GM18951 (cell line): Measurements from ENCODE around the gene CARS2.

Experiments used
- POLR2A ChIP-seq: IDR thresholded peaks from 4 replicates; pipeline ENCODE4 v1.6.1; 2011; ENCODE audit warnings: mild to moderate bottlenecking; ENCODE audit not compliant: insufficient read length, insufficient read depth; ENCODE audit errors: extremely low read depth
- in situ Hi-C: fragments of 300-500 bp; cut with MboI; formaldehyde crosslinking; loops from one replicate; pipeline ENCODE4 v1.12.0; 2022; ENCODE audit warnings: low sequenced_read_pairs, mixed read lengths, inconsistent platforms; ENCODE audit not compliant: unreplicated experiment

The CARS2 gene

DNA sequence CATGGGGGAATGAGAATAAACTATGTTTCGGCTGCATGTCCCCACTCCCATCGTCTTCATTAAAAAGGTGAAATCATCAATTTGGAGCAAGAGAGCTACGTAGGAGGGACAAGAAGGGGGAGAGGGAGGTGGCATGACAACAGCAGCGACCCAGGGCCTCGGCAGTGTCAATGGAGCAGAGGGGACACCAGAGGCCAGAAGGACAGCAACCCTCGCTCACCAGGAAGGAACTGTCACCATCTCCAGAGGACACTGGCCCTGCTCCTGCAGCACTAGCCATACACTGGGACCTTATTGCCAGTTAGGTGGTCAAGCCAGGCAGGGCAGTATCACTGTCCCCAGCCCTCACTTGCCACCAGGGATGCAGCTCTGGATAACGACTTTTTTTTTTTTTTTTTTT, 56.4 kb downstream of the CARS2 start:
- in situ Hi-C loops: no loop called here
- TF ChIP-seq POLR2A: no peak

GRCh38 chr13:110648848-110649421, 57.0 kb downstream of the CARS2 start:
- in situ Hi-C loops: no loop called here
- peak; percentile 6 for TF ChIP-seq POLR2A

GRCh38 chr13:110648146-110648819, 57.6 kb downstream of the CARS2 start:
- in situ Hi-C loops: no loop called here
- TF ChIP-seq POLR2A: no peak

- no peak for TF ChIP-seq POLR2A
- in situ Hi-C loops: no loop called here
These were observed 58.6 kb downstream of the CARS2 start for GRCh38 chr13:110647365-110647737.

GRCh38 chr13:110646442-110647364, 59.2 kb downstream of the CARS2 start:
- TF ChIP-seq POLR2A: no peak
- in situ Hi-C loops: no loop called here

GRCh38 chr13:110645750-110646149, 60.2 kb downstream of the CARS2 start:
- in situ Hi-C loops: no loop called here
- no peak for TF ChIP-seq POLR2A

DNA sequence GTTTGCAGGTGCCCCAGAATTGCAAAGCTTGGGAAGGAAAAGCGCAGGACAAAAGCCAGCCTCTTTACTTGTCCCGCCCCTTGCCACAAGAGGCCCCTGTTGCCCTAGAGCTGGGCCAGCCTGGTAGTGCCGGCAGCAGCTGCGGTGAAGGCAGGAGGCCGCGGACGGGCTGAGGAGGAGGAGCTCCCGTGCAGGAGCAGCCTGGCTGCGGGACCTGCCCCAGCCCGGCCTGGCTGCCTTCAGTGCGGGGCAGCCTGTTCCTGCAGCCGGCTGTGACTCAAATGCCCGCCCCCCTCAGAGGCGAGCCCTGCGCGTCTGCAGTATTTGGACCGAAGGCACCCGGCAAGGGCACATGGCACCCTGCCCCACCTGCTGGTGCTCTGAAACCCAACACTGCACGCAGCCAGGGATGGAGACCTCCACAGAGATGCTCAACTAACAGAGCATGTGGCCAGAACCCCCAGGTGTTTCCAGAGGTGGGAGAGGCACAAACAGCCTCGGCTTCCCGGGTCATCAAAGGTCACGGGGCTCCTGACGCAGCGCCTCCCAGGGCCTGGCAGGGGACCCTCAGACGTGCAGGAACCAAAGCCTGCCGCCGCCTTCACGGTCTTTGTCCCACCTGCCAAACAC, 60.9 kb downstream of the CARS2 start:
- in situ Hi-C loops: no loop called here
- no peak for TF ChIP-seq POLR2A

GRCh38 chr13:110643768-110644421, 62.0 kb downstream of the CARS2 start:
- no peak for TF ChIP-seq POLR2A
- in situ Hi-C loops: no loop called here

GRCh38 chr13:110643324-110643723, 62.6 kb downstream of the CARS2 start:
- in situ Hi-C loops: no loop called here
- TF ChIP-seq POLR2A: no peak

- TF ChIP-seq POLR2A: no peak
- in situ Hi-C loops: no loop called here
These were observed 63.5 kb downstream of the CARS2 start for GRCh38 chr13:110642291-110642981.

- in situ Hi-C loops: no loop called here
- no peak for TF ChIP-seq POLR2A
These were observed 64.6 kb downstream of the CARS2 start for GRCh38 chr13:110641055-110642015.
